HG03575 (cell line): ENCODE measurements around the gene TUG1.

Source experiments
- ATAC-seq: cut with Tn5 transposase; IDR thresholded peaks from one replicate; pipeline ENCODE4 v1.9.1; 2021; ENCODE audit not compliant: unreplicated experiment, insufficient number of reproducible peaks, low FRiP score; ENCODE audit errors: extremely low read depth

The TUG1 gene

DNA sequence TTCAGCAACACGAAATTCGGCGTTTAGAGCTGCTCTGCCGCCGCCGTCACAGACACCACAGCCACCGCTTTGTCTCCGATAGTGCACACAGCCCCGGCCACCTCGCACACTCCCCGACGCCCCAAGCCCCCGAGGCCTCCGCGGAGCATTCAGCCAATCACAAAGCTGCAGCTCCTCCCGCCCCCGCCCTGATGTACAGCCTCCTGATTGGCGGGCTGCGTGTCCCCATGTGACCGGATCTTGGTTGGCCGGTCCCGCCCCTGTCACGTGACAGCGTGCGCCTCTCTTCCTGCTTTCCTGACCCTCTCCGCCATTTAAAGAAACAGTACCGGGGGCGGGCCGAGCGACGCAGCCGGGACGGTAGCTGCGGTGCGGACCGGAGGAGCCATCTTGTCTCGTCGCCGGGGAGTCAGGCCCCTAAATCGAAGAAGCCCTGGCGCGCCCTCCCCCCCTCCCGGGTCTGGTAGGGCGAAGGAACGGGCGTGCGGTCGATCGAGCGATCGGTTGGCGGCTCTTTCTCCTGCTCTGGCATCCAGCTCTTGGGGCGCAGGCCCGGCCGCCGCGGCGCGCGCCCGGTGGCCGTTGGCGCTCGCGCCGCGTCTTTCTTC is at the start of gene TUG1:
TSS of gene TUG1 (plus strand) at position 342 of the 608 bp plus-strand sequence.
- ATAC-seq, result peak; percentile 69

- ATAC-seq, result no peak
Measured at GRCh38 chr22:30919973-30920372, 49.1 kb upstream of the TUG1 start.

GRCh38 chr22:30920407-30920806 is 48.7 kb upstream of the TUG1 start:
- ATAC-seq, result no peak

DNA sequence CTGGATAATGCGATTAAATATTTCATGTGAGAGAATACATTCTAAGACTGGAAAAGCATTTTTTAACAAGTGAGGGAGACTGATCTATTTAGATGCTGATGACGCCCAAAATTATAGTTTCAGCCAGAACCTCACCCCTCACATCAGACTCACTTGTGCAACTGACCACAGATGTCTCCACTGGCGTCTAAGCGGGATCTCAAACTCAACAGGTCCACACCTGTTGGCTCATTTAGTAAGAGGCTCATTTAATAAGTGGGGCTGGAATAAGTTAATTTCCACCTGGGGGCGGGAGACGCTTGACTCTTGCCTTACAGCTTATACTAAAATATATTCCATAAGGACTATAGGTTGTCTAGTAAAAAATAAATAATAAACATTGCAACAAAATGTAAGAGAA is 48.0 kb upstream of the TUG1 start:
- ATAC-seq, result no peak

DNA sequence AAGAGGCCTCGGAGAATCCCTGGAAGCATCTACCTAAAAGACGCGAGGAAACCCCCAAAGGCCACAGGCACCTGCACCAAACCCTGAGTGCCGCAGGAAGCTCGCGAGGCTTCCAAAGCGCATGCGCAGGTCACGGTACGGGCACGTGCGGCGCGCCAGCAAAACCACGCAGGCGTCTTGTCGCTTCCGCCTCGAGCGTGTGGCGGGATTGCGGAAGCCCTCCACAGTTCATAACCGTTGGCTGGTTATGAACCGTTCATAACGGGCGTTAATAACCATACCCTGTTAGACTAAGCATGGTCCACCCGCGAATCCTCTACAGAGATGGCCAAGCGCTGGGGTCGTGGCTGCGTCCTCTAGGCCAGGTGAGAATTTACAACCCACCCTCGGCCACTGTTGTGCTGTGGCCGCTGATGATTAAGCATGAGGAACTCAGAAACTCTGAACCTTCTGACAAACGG is 46.9 kb upstream of the TUG1 start:
- no peak for ATAC-seq

DNA sequence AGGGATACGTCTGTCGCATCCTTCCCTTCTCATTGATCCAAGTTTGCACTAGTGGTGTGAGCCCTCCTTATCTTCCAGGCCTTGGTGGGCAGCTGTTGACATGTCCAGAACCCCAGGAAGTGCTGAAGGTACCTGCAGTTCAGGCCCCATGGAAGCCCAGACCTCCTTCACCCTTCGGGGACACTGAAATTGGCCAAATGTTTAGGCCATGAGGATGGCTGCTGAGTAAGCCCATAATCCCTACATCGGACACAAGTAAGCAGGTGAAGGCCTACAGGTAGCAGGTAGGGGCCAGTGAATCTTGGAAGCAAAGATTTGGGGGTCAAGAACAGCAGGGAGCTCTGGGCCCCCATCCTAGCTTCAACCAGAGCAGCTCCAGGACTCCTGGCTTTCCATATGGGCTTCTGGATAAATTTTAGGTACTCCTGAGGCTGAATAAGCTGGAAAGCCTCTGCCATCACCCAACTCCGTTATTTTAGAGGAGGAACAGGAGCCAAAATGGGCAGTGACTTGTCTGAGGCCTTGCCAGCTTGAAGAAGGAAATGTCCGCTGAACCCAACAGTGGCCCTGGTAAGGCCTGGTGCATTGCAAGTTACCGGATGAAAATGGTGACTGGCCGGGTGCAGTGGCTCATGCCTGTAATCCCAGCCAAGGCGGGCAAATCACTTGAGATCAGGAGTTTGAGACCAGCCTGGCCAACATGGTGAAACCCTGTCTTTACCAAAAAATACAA is 45.7 kb upstream of the TUG1 start:
- ATAC-seq, result no peak

DNA sequence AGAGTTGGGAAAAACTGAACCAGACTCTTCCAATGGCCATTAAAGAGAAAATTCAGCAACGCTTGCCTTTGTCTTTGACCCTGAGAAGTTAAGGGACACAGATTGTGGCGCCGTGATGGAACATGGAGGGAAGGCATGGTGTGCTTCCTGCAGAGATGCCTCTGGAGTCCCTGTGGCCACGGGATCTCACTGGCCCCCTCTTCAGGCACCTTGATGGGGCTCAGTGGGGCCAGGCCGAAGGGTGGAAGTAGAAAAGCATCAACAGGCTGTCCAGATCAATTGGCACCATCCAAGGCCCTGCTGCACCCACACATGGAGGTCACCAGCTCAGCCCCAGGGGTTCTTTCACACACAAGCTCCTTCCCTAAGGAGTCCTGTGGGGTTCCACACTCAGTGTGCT is 43.4 kb upstream of the TUG1 start:
- no peak for ATAC-seq

DNA sequence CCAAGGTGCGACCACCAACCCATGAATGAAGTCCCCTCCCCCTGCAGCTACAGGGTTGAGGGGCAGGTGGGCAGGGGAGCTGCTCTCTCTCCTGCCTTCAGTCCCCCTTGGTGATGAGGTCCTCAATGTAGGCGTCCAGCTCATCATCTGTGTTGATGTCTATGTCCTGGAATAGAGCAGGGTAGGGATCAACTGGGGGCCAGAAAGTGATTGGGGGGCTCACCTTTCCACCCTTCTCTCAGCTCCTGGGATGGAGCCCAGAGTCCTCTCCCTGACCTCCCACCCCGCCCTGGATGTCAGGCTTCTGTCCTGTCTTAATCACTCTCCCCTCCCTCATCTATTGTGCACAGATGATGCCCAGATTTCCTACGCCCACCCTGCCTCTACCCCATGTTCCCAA is 42.4 kb upstream of the TUG1 start:
- ATAC-seq, result no peak

DNA sequence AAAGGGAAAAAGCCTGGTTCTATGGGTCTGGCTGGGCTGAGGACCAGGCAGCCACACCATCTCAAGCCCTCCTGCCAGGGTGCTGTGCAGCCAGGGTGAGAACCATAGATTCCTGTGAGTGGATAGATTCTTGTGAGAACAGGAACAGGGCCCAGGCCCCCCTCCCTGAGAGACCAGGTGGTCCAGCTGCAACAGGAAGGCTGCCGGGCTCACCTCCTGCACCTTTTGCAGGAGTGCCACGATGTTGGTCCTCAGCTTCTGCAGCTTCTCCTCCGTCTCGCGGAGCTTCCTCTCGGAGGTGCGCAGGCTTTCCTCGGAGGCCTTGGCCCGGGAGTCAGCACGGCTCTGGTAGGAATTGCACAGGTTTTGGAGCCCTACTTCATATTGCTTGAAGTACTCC is 41.3 kb upstream of the TUG1 start:
- ATAC-seq, result no peak

GRCh38 chr22:30928401-30928800 is 40.7 kb upstream of the TUG1 start:
- ATAC-seq, result no peak

DNA sequence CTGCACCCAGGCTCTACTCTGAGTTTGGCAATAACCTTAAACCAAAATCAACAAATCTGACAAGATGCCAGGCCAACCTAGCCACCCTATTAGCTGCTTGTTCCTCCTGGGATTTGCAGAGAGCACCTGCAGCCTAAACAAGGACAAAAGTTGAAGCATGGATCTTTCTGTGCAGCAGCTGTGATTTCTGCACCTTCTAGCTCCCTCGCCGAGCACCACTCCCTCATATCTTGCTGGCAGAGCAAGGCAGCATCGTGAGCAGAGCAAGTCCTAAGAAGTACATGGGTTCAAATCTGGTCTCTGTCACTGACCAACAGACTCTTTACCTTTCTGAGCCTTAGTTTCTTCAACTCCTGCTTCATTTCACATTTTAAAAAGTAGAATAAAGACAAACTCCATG is 38.8 kb upstream of the TUG1 start:
- no peak for ATAC-seq

GRCh38 chr22:30931541-30932300 is 37.3 kb upstream of the TUG1 start:
- no peak for ATAC-seq

GRCh38 chr22:30932661-30933060 is 36.4 kb upstream of the TUG1 start:
- ATAC-seq, result no peak

DNA sequence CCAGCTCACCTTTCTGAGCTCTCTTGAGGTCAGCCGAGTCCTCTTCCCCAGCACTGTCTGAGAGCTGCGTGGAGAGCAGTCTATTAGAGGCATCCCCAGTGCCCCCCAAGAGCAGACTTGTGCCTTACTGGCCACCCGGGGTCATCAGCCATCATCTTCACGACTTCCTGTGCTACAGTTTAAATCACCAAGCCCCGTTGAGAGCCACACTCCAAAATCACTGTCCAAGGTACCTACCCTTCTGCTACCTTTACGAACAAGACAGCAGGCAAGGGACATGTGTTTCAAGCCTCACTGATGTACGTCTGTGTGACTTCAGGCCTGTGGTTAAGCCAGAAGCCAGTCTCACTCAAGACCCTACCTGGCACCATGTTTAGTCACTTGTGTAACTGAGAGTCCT is 35.6 kb upstream of the TUG1 start:
- no peak for ATAC-seq

- no peak for ATAC-seq
Measured at GRCh38 chr22:30934053-30934452, 35.0 kb upstream of the TUG1 start.

GRCh38 chr22:30940685-30941362 is 28.2 kb upstream of the TUG1 start:
- ATAC-seq, result no peak

DNA sequence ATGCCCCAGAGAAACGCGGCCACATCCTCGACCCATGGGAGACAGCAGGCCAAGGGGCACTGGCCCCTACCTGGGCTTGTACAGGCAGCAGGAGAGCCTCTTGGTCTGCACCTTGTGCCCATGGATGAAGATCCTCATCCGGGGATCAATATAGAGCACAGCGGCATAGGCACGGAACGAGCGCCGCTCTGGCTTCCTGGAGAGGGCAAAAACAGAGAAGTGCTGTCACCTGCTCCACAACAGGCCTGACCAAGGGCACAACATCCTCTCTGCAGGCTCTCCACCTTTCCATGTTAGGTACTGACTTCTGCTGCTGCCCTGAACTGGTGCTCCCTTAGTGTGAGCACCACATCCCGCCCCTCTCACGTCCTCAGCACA is 27.7 kb upstream of the TUG1 start:
- no peak for ATAC-seq

DNA sequence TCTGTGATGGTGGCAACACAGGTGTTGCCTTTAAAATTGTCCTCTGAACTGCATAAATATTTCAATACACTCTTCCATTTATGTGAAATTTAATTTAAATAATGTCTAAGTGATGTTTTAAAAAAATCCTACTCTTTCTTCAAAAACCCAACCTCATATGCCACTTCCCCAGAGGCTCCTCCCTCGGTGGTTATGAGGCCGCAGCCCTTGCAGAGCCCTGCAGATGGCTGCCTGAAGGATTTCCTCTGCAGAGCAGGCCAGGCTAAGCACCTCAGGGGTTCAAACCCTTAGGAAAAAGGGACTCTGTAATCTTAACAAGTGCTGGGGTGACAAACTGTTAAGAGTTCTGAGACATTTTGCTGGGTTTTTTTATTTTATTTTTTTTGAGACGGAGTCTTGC is 25.7 kb upstream of the TUG1 start:
- no peak for ATAC-seq

DNA sequence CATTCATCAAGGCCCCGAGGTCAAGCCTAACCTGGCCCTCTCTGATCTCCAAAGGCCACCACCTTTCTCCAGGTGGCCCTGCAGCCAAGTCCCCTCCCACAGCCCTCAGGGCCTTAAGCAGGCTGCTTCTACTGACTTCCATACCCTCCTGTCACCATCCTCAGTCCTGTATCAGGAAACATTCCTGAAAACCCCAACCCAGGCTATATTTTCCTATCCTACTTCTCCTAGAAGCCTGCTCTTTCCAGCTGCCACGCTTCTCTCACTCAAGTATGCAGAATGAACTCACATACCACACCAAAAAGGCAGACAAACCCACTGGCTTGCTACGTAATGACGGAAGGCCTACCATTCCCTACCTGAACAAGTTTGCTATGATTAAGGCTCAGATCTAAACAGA is 24.1 kb upstream of the TUG1 start:
- ATAC-seq, result no peak

- no peak for ATAC-seq
Measured at GRCh38 chr22:30945653-30946052, 23.4 kb upstream of the TUG1 start.
